Sigmoid colon (tissue), 4 donors: ENCODE measurements around the gene HSD17B10.

Experiments
- EP300 ChIP-seq, 4 donors: sonication (generic); formaldehyde crosslinking; IDR thresholded peaks; one replicate each; pipeline ENCODE4 v1.6.1; 2017; ENCODE audit warnings: antibody characterized with exemption in 4 of 4
- TF ChIP-seq, protein P1 (sequence below), 4 experiments: fragments of 450-650 bp in 3 of 4; fragments of 200-600 bp in 1 of 4; IDR thresholded peaks; one replicate each; pipeline ENCODE4 v1.5.1; 2016 to 2019; ENCODE audit warnings: antibody characterized with exemption in 4 of 4, mild to moderate bottlenecking in 3 of 4, moderate library complexity in 2 of 4

- TF ChIP-seq, protein P1, sequence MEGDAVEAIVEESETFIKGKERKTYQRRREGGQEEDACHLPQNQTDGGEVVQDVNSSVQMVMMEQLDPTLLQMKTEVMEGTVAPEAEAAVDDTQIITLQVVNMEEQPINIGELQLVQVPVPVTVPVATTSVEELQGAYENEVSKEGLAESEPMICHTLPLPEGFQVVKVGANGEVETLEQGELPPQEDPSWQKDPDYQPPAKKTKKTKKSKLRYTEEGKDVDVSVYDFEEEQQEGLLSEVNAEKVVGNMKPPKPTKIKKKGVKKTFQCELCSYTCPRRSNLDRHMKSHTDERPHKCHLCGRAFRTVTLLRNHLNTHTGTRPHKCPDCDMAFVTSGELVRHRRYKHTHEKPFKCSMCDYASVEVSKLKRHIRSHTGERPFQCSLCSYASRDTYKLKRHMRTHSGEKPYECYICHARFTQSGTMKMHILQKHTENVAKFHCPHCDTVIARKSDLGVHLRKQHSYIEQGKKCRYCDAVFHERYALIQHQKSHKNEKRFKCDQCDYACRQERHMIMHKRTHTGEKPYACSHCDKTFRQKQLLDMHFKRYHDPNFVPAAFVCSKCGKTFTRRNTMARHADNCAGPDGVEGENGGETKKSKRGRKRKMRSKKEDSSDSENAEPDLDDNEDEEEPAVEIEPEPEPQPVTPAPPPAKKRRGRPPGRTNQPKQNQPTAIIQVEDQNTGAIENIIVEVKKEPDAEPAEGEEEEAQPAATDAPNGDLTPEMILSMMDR (IDR thresholded peaks at IDR 0.05), result no peak
- no peak for TF ChIP-seq EP300 (IDR thresholded peaks at IDR 0.05)
These were observed 22.1 kb upstream of the HSD17B10 start for GRCh38 chrX:53456254-53456653.
